Endothelial cell of umbilical vein (primary cell): ENCODE measurements around the gene PCF11. TPM values are rescaled to one million over a fixed set of nuclear protein-coding genes. Genes with fewer than 3 reads are reported as not detected.

Experiments
- BruUV-seq: library from RNA; stranded (reverse); fragments of 400-500 nt; replicated peaks from 2 replicates; lab custom pipeline; 2021; lab: Mats Ljungman, UMichigan
- CTCF ChIA-PET: fragments of 300-600, 350-600 bp; sonication (Branson Sonifier 250); formaldehyde crosslinking; loops from one replicate; lab custom pipeline; 2021; ENCODE audit warnings: antibody characterized with exemption, inconsistent platforms; lab: Charles Lee
- POLR2A ChIA-PET: fragments of 300-600, 350-600 bp; sonication (Branson Sonifier 250); formaldehyde crosslinking; loops from one replicate; lab custom pipeline; 2021; ENCODE audit warnings: antibody characterized with exemption, inconsistent platforms; lab: Charles Lee
- DNase-seq: peaks from one replicate; pipeline ENCODE4 v3.0.0-alpha.2; 2011; ENCODE audit warnings: low read depth, low spot score
- FAIRE-seq: peaks from 2 replicates; lab custom pipeline; 2011; peaks lifted over from hg19 to GRCh38; lab: Jason Lieb, UNC
- H2AFZ ChIP-seq: 2 replicates; pipeline ENCODE4 v1.6.0; 2012; ENCODE audit warnings: low read depth, low read length, control low read depth, inconsistent platforms
- H3K27ac ChIP-seq: 2 replicates; pipeline ENCODE4 v1.5.1; 2011; ENCODE audit warnings: low read depth, mild to moderate bottlenecking, control low read depth, low read length, moderate library complexity; ENCODE audit not compliant: insufficient read depth
- H3K27me3 ChIP-seq, 2 experiments: 2 replicates each; pipeline versions ENCODE4 v1.6.0 to v1.6.1; 2011; ENCODE audit warnings: low read length in 2 of 2, mixed read lengths in 1 of 2; ENCODE audit not compliant: control insufficient read depth in 2 of 2, insufficient read depth in 2 of 2
- H3K36me3 ChIP-seq, 2 experiments: 2 replicates in 1 of 2; 3 replicates in 1 of 2; pipeline ENCODE4 v1.5.1; 2011; ENCODE audit warnings: low read length in 2 of 2, mild to moderate bottlenecking in 1 of 2, moderate library complexity in 1 of 2; ENCODE audit not compliant: control insufficient read depth in 2 of 2, insufficient read depth in 2 of 2; ENCODE audit errors: extremely low read depth in 1 of 2
- H3K4me1 ChIP-seq: 3 replicates; pipeline ENCODE4 v1.5.1; 2011; ENCODE audit warnings: mild to moderate bottlenecking, low read length; ENCODE audit not compliant: control insufficient read depth, insufficient read depth; ENCODE audit errors: extremely low read depth
- H3K4me2 ChIP-seq: 2 replicates; pipeline ENCODE4 v1.6.1; 2011; ENCODE audit warnings: low read length, control low read depth, mixed read lengths; ENCODE audit not compliant: insufficient read depth
- H3K4me3 ChIP-seq, 3 experiments: fragments of 200-600 bp in 1 of 3; sonication (generic), shearing (Covaris generic) in 1 of 3; replicated peaks in 1 of 3; 2 replicates each; pipeline ENCODE4 v1.5.1; 2011 to 2016; ENCODE audit warnings: control low read depth in 3 of 3, low read length in 3 of 3, mild to moderate bottlenecking in 2 of 3, inconsistent platforms in 1 of 3, low read depth in 1 of 3, moderate library complexity in 1 of 3; ENCODE audit not compliant: insufficient read depth in 1 of 3
- H3K79me2 ChIP-seq: 2 replicates; pipeline ENCODE4 v1.6.0; 2012; ENCODE audit warnings: low read length, inconsistent platforms; ENCODE audit not compliant: control insufficient read depth, insufficient read depth
- H3K9ac ChIP-seq: replicated peaks from 2 replicates; pipeline ENCODE3; 2011; ENCODE audit warnings: low read length, control low read depth; ENCODE audit not compliant: insufficient read depth; ENCODE audit errors: extremely low read depth
- H3K9me1 ChIP-seq: replicated peaks from 3 replicates; pipeline ENCODE4 v1.6.0; 2011; ENCODE audit warnings: mild to moderate bottlenecking, low read length; ENCODE audit not compliant: control insufficient read depth, insufficient read depth; ENCODE audit errors: extremely low read depth
- H3K9me3 ChIP-seq: replicated peaks from 2 replicates; pipeline ENCODE4 v1.5.1; 2012; ENCODE audit warnings: low read length, inconsistent platforms; ENCODE audit not compliant: control insufficient read depth, insufficient read depth
- H4K20me1 ChIP-seq: replicated peaks from 2 replicates; pipeline ENCODE3; 2011; ENCODE audit warnings: mild to moderate bottlenecking, low read length; ENCODE audit not compliant: control insufficient read depth, insufficient read depth; ENCODE audit errors: extremely low read depth
- EZH2 ChIP-seq: IDR thresholded peaks from 2 replicates; pipeline ENCODE4 v1.6.1; 2012; ENCODE audit warnings: borderline replicate concordance, low read depth, mild to moderate bottlenecking, moderate library complexity, low read length, inconsistent platforms; ENCODE audit not compliant: severe bottlenecking
- FOS ChIP-seq: IDR thresholded peaks from 2 replicates; pipeline ENCODE4 v1.6.1; 2011; ENCODE audit warnings: mild to moderate bottlenecking, low read length, moderate library complexity, borderline replicate concordance; ENCODE audit not compliant: insufficient read depth
- GATA2 ChIP-seq: IDR thresholded peaks from 2 replicates; pipeline ENCODE4 v1.7.0; 2011; ENCODE audit warnings: low read depth, mild to moderate bottlenecking, moderate library complexity, mixed read lengths, low read length; ENCODE audit not compliant: insufficient read length, insufficient read depth
- JUN ChIP-seq: IDR thresholded peaks from 2 replicates; pipeline ENCODE4 v1.6.1; 2011; ENCODE audit warnings: borderline replicate concordance, low read depth; ENCODE audit not compliant: insufficient read length, insufficient read depth
- MAX ChIP-seq: IDR thresholded peaks from 2 replicates; pipeline ENCODE4 v1.6.1; 2011; ENCODE audit not compliant: insufficient read depth, insufficient read length
- MYC ChIP-seq: IDR thresholded peaks from one replicate; pipeline ENCODE4 v1.6.1; 2011; ENCODE audit warnings: mild to moderate bottlenecking, low read depth, low read length
- POLR2A ChIP-seq: IDR thresholded peaks from 2 replicates; pipeline ENCODE4 v1.6.1; 2012; ENCODE audit warnings: low read depth, mild to moderate bottlenecking, control low read depth, low read length
- POLR2AphosphoS5 ChIP-seq: IDR thresholded peaks from 2 replicates; pipeline ENCODE4 v1.6.1; 2012; ENCODE audit warnings: low read depth, mild to moderate bottlenecking, control low read depth, low read length, moderate library complexity; ENCODE audit not compliant: insufficient read depth
- dilution Hi-C: fragments of 300-500 bp; cut with MboI; formaldehyde crosslinking; loops from one replicate; pipeline ENCODE4 v1.15.0; 2019; ENCODE audit warnings: low sequenced_read_pairs; ENCODE audit not compliant: extremely low pct_ligation_motif_present
- intact Hi-C: fragments of 100-400 bp; cut with micrococcal nuclease; formaldehyde crosslinking; loops from one replicate; pipeline ENCODE4 v1.10.0; 2022
- polyA plus RNA-seq, 4 experiments: library from polyadenylated mRNA; depleted of rRNA in 3 of 4; stranded (reverse) in 3 of 4; unstranded in 1 of 4; fragments of >200 nt; gene quantifications; 2 replicates each; pipeline versions ENCODE4 v1.2.1 to v1.2.3, GENCODE V29; 2011 to 2012; ENCODE audit warnings: missing spikeins in 1 of 4
- total RNA-seq: library from RNA; stranded (reverse); gene quantifications from 2 replicates; pipeline ENCODE4 v1.2.3, GENCODE V29; 2021
- TF ChIP-seq, protein P1 (sequence below), 2 donors: IDR thresholded peaks; 1 replicate in 1 of 2; 2 replicates in 1 of 2; pipeline ENCODE4 v1.5.1; 2011; ENCODE audit warnings: low read length in 2 of 2, mild to moderate bottlenecking in 2 of 2, moderate library complexity in 2 of 2, control low read depth in 1 of 2, inconsistent platforms in 1 of 2, low read depth in 1 of 2; ENCODE audit not compliant: insufficient read depth in 1 of 2; ENCODE audit errors: extremely low read depth in 1 of 2

Gene PCF11
- total and polyA plus RNA-seq, 2 donors (not counting 3 experiments of a cell fraction or from before 2014, with no cell fraction given), result 38.0 to 51.2 TPM

GRCh38 chr11:83151274-83151977 lies 5.5 kb upstream of the PCF11 start:
- FAIRE-seq (no peak), DNase-seq (no peak)
- dilution Hi-C loops (no loop called here), intact Hi-C loops (no loop called here)
- Histone ChIP-seq H3K27me3 (no peaks in the 10 kb centered on the region), H2AFZ (no peak overlapping the region), H3K9ac (no peak overlapping the region), H3K79me2 (no peaks in the 10 kb centered on the region), H3K4me1 (no peaks in the 10 kb centered on the region), H3K9me3 (no peaks in the 10 kb centered on the region), H4K20me1 (no peaks in the 10 kb centered on the region), H3K36me3 (no peaks in the 10 kb centered on the region), H3K9me1 (no peaks in the 10 kb centered on the region), H3K27ac (no peak overlapping the region), H3K4me2 (no peak overlapping the region), H3K4me3 (no peak overlapping the region)
- CTCF ChIA-PET, result interaction anchor here (1.0 to 1.6 kb wide), 2 partner anchors 11 to 12 kb away, joined by 3 to 6 read pairs; no protein-coding TSS in a partner anchor
- TF ChIP-seq MAX, result no peak
- POLR2A ChIA-PET, result no interaction called here
- BruUV-seq, result no TSS peak

- CTCF ChIA-PET, result interaction anchor here (1.0 to 1.6 kb wide), 2 partner anchors 12 to 13 kb away, joined by 3 to 6 read pairs; no protein-coding TSS in a partner anchor
- dilution Hi-C loops, result no loop called here
Observed at GRCh38 chr11:83152264-83152663, 4.7 kb upstream of the PCF11 start.

More at GRCh38 chr11:83152264-83152663, 4.7 kb upstream of the PCF11 start:
- Histone ChIP-seq H3K27me3 (no peaks in the 10 kb centered on the region), H3K36me3 (no peaks in the 10 kb centered on the region), H3K27ac (no peak overlapping the region), H4K20me1 (no peaks in the 10 kb centered on the region), H3K4me3 (no peak overlapping the region), H3K9ac (no peak overlapping the region), H3K9me1 (no peaks in the 10 kb centered on the region), H3K9me3 (no peaks in the 10 kb centered on the region), H3K79me2 (peaks cover 3% of the 10 kb centered on the region), H3K4me1 (no peaks in the 10 kb centered on the region), H3K4me2 (no peak overlapping the region), H2AFZ (no peak overlapping the region)
- intact Hi-C loops, result no loop called here
- POLR2A ChIA-PET, result no interaction called here
- BruUV-seq, result no TSS peak
- DNase-seq, result no peak
- TF ChIP-seq FOS (no peak), POLR2AphosphoS5 (no peak), JUN (no peak), MYC (no peak), EZH2 (no peak), POLR2A (no peak), GATA2 (no peak), MAX (no peak)
- TF ChIP-seq, protein P1, sequence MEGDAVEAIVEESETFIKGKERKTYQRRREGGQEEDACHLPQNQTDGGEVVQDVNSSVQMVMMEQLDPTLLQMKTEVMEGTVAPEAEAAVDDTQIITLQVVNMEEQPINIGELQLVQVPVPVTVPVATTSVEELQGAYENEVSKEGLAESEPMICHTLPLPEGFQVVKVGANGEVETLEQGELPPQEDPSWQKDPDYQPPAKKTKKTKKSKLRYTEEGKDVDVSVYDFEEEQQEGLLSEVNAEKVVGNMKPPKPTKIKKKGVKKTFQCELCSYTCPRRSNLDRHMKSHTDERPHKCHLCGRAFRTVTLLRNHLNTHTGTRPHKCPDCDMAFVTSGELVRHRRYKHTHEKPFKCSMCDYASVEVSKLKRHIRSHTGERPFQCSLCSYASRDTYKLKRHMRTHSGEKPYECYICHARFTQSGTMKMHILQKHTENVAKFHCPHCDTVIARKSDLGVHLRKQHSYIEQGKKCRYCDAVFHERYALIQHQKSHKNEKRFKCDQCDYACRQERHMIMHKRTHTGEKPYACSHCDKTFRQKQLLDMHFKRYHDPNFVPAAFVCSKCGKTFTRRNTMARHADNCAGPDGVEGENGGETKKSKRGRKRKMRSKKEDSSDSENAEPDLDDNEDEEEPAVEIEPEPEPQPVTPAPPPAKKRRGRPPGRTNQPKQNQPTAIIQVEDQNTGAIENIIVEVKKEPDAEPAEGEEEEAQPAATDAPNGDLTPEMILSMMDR (IDR thresholded peaks at IDR 0.05; ENCODE audit: extremely low read depth in 1 of 2, insufficient read depth in 1 of 2, low read depth in 1 of 2, low read length in 2 of 2), result no peak
- no peak for FAIRE-seq
